HG03097 (cell line): ENCODE results near the gene IQGAP1.
"Not testable (repeated sequence)": the region's sequence is repeated elsewhere in the genome, so short reads cannot be mapped to it uniquely, and the experiment has no call there.

ENCODE experiments used
- ATAC-seq: cut with Tn5 transposase; IDR thresholded peaks from one replicate; pipeline ENCODE4 v1.9.1; 2021; ENCODE audit not compliant: unreplicated experiment, low FRiP score

Gene IQGAP1

DNA sequence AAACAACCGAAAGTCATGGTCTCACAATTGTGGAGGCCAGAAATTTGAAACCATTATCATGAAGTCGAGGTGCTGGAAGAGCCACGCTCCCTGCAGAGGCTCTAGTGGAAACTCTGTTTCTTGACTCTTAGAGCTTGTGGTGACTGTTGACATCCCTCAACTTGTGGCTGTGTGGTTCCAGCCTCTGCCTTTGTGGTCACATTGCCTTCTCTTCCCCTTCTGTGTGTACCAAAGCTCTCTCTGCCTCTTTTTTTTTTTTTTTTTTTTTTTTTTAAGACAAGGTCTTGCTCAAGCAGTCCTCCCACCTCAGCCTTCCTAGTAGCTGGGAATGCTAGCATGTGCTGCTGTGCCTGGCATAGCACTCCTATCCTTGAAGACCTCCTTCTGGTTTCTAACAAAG, 93.0 kb downstream of the IQGAP1 start:
- no peak for ATAC-seq

DNA sequence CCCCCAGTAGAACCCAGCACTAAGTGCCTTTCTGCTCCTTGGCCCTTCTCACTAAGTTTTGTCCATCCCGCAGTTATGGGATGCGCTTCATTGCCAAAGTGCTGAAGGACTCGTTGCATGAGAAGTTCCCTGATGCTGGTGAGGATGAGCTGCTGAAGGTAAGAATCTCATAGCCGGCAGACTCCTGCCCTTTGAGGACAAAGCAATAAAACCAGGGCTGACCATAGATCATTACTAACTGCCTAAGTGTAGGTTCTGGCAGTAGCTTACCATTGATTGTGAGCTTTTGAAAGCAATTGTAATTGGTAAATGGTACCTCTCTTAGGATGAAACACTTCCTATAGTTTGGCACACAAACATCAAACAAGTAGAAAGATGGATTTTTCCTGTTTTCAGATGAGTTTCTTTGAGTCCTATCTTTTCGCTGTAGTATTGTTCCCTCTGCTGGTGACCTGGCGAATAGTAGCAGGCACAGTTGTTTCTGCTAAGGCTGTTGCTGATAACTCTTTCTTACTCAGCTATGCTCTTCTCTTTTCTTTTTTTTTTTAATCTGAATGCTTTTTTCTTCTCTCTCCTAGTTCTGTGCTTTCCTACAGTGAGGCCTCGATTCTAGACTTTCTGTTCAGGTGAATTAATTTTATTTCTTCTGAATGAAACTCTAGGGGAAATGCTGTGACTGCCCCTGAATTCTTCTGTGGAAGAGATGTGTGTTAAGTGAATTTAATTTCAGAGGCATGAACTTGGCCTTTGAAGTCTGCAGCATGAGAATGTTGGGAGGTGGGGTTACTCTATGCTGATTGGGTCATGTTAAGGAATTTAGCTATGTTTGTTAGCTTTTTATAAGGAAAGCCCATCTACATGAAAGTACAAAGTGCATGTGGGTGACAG, 94.3 kb downstream of the IQGAP1 start:
- ATAC-seq = no peak

DNA sequence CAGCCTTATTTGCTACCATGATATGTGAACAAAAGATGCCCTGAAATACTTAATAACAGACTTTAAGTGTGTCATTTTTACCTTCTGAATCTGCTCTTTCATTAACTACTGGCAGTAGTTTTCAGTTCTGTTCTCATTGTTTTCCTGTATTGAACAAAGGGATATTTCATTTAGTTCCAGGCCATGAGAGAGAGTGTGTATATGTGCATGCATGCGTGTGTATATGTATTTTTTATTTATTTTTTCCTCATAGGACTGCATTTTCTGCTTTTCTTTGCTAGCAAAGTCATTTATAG, 94.9 kb downstream of the IQGAP1 start:
- ATAC-seq = no peak

DNA sequence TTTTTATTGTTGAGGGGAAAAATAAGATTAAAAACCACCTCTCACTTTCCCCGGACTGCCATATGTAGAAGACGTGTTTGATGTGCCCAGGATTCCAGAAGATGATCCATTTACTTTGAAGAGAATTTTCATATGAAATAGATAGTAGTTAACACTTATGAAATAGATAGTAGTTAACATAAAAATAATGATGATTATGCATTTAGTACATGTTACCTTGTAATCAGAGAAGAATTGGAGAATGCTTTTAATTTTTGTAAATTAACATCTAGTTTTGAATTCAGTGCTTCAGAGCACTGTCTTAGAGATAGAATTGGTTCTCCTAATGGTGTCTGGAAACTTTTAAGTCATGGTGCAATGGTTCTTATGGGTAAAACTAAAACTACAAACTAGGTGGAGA, 95.6 kb downstream of the IQGAP1 start:
- ATAC-seq = no peak

DNA sequence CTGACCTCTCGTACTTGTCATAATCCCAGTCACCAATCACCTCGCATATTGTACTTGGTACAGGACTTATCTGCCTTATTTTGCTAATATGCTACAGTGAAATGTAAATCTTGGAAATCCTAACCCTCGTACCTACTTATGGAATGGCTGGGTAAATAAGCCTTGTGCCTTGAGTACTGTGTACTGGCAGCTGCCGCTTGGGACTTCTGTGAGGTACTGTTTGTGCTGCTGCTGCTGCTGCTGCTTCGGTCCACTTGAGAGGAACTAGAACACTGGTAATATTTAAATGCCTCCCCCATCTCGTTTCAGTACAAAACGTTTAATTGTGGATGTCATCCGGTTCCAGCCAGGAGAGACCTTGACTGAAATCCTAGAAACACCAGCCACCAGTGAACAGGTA, 99.1 kb downstream of the IQGAP1 start:
- ATAC-seq = no peak

DNA sequence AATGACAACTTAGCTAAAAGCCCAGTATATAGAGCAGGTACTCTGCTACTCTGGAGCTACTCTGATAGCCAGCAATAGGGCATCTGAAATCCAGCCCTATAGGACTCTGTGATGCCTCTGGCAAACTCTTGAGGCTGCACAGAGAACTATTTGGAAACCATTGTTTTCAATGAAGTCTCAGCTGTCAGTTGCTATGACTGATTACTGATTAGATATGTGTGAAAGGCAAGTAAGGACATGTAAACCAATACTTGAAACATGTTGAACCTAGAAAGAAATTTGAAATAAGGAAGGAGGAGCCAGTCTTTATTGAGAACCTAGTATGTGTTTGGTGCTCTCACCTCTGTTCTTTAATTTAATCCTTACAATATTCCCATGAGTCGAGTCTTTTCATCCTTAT, 101.5 kb downstream of the IQGAP1 start:
- no peak for ATAC-seq

DNA sequence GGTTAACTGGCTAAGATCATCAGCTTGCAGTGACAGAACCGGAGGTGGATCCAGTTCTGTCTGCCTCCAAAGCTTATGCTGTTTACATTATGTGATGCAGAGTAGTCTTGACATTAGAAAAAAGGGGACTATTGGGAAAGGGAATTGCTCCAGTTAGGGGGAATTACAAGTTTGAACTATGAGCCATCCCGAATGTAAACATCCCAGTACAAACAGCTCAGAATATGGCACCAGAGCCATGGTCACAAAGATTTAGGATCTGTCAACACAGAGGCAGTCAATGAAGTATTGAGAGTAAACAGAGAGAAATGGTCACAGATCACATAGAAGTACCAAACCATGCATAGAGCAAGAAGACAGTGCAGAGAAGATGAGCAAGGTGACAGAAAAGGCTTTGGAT, 101.9 kb downstream of the IQGAP1 start:
- no peak for ATAC-seq

DNA sequence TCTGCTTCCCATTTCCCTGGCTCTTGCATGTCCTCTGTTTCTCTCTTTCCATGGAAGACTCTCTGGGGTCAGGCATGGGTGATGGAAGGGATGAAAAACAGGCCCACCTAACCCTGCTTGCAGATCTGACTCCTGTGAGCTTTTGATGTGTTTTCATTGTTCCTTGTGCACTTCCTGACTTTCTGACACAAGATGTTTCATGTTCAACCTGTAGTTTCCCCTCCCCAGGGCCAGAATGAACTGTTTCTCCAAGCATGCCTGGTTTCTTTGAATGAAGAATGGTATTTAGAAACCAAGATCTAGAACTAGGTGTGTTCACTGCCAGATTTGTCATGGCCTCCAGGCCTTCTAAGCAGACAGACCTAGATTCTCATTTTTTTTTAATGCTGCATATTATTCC, 105.6 kb downstream of the IQGAP1 start:
- no peak for ATAC-seq

DNA sequence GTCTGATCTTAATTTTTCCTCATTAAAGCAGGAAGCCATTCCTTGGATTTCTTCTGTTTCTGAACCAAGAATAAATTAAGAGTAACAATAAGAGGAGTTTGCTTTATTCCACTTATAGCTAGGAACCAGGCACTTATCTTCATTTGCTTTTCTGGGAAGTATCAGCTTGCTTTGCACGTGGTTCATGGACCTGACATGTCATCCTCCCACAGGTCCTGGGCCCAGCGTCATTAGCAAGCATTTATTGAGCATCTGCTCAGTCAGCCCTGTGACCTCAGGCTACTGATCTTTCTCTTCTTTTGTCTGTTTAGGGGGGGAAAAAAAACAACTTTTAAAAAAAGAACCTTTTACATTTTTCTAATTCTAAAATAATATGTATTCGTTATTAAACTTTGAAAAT, 107.0 kb downstream of the IQGAP1 start:
- ATAC-seq = no peak

DNA sequence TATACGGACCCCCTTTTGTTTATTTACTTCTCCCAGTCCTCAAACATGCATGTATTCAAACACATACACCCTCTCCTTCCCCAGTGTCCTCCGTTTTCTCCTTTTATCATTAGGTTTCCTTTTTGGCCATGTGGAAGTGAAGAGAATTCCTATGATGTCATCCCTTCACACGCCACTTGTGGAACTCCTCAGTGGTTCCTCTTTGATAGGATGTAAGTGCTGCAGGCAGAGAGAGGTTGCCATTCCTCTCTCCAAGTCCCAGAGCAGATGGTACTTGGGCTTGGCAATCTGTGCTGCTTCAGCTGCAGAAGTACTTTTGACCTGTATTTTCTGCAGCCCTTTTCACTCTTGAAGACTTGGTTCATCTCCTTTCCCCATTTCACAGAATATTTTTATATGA, 108.7 kb downstream of the IQGAP1 start:
- ATAC-seq = no peak

DNA sequence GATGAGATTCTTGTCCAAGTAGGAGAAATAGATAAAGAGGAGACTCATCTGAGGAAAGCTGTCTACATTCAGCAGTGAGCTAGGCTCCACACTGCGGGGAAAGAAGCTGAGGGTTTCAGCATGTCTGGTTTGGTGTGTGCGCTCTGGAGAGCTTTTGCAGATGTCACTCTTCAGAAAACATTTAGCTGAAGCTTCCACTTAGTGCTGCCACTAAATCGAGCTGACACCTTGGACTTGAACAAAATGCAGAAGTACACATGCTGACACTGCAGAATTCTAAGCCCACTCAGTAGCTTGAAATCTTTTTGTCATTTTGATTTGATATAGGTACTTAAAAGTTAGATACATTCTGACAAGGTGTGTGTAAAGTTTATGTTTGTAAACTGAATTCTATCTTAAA, 109.3 kb downstream of the IQGAP1 start:
- no peak for ATAC-seq

DNA sequence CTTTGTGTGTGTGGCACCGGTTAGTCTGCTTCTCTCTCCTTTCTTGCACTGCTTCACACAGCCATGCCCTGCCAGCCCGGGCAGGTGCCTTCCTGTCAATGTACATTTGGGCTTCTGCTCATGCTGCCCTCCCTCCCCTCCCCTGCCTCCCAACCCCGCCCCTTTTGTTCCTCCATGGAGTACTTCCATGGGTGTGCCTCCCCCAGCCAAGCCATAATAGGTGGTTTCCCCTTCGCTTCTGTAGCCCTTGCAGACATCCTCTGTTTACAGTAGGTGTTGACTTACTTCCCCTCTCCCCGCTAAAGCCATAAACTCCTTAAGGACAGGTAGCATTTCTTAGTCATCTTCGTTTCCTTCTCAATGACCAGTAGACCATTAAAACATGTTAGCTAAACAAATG, 109.9 kb downstream of the IQGAP1 start:
- no peak for ATAC-seq

DNA sequence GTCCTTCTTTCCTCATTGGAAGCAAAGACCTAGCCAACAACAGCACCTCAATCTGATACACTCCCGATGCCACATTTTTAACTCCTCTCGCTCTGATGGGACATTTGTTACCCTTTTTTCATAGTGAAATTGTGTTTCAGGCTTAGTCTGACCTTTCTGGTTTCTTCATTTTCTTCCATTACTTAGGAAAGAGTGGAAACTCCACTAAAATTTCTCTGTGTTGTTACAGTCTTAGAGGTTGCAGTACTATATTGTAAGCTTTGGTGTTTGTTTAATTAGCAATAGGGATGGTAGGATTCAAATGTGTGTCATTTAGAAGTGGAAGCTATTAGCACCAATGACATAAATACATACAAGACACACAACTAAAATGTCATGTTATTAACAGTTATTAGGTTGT, 112.1 kb downstream of the IQGAP1 start:
- no peak for ATAC-seq

DNA sequence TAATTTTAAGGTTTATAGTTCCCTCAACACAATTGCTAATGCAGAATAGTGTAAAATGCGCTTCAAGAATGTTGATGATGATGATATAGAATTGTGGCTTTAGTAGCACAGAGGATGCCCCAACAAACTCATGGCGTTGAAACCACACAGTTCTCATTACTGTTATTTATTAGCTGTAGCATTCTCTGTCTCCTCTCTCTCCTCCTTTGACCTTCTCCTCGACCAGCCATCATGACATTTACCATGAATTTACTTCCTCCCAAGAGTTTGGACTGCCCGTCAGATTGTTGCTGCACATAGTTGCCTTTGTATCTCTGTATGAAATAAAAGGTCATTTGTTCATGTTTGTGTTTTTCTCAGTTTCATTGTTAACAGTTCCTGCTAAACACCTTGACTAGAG, 113.9 kb downstream of the IQGAP1 start:
- ATAC-seq = no peak

DNA sequence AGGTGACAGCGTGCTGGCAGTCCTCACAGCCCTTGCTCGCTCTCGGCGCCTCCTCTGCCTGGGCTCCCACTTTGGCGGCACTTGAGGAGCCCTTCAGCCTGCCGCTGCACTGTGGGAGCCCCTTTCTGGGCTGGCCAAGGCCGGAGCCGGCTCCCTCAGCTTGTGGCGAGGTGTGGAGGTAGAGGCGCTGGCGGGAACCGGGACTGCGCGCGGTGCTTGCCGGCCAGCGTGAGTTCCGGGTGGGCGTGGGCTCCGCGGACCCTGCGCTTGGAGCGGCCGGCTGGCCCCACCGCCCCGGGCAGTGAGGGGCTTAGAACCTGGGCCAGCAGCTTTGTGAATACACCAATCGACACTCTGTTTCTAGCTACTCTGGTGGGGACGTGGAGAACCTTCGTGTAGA, 122.7 kb downstream of the IQGAP1 start:
- not testable (repeated sequence) for ATAC-seq

DNA sequence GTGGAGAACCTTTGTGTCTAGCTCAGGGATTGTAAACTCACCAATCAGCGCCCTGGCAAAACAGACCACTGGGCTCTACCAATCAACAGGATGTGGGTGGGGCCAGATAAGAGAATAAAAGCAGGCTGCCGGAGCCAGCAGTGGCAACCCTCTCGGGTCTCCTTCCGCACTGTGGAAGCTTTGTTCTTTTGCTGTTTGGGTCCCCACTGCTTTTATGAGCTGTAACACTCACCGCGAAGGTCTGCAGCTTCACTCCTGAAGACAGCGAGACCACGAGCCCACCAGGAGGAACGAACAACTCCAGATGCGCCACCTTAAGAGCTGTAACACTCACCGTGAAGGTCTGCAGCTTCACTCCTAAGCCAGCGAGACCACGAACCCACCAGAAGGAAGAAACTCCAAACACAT, 123.2 kb downstream of the IQGAP1 start:
- ATAC-seq = not testable (repeated sequence)

DNA sequence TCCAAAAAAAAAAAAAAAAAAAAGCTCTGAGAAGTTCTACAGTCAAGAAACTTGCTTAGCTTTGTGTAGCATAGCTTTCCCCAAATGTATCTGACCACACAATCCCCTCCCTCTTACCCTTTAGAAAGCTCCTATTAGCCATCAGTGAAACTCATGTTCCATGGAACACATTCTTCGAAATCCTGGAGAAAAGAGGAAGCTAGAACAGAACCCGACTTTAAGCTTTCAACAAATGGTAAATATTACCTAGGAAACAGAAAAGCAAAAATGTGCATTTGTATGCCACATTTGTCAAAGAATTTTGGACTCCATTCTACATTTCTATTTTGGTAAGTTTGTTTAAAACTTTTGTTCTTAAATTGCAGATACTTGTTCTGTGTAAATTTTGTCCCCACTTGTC, 124.2 kb downstream of the IQGAP1 start:
- ATAC-seq = no peak

DNA sequence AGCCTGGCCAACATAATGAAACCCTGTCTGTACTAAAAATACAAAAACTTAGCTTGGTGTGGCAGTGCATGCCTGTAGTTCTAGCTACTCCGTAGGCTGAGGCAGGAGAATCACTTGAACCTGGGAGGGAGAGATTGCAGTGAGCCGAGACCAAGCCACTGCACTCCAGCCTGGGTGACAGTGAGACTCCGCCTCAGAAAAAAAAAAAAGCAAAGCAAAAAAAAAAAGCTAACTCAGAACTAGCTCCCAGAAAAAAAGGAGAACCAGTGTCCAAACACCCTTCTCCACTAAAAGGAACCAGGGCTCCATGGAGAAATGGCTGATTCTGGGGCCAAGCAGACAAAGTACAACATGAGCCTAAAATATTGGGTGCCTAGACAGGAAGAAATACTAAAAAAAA, 124.9 kb downstream of the IQGAP1 start:
- no peak for ATAC-seq

DNA sequence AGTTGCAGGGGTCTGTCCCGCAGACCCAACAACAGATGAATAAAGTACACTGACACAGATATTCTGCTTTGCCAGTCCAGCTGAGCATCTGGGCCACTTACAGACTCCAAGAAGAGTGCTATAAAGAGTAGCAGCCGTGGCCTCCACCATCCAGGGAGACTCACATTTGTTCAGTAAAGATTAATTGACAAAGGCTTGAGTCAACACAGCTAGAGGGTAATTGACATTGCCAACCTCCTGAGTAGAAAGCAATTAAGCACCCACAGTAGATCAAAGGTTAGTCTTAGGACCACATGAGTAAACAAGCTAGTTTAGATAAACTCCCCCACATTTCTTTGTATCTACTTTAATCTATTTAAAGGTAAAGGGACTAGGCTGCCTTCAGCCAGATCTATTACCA, 125.4 kb downstream of the IQGAP1 start:
- no peak for ATAC-seq

DNA sequence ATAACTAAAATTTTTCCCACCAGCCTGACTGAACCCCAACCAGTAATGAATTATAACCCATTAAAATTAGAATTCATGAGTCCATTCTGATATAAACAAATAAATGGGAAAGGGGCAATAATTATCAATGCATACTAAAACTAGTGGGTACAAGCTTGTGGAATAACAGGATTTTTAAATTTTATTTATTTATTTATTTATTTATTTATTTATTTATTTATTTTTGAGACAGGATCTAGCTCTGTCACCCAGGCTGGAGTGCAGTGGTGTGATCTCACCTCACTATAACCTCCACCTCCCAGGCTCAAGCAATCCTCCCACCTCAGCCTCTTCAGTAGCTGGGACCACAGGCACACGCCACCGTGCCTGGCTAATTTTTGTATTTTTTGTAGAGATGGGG, 125.9 kb downstream of the IQGAP1 start:
- ATAC-seq = not testable (repeated sequence)

DNA sequence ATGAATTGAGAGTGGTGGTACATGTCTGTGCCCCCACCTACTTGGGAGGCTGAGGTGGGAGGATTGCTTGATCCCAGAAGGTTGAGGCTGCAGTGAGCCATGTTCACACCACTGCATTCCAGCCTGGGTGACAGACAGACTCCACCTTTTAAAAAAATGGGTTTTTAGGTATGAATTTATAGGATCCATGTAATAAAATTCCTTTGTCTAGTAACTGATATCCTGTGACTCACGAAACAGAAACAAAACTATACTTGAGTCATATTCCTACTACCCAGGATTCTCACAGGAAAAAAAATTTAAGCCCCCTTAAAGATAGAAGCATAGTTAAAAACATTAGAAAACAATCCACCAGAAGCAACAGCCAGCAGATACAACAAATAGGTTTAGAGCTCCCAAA, 131.6 kb downstream of the IQGAP1 start:
- no peak for ATAC-seq

DNA sequence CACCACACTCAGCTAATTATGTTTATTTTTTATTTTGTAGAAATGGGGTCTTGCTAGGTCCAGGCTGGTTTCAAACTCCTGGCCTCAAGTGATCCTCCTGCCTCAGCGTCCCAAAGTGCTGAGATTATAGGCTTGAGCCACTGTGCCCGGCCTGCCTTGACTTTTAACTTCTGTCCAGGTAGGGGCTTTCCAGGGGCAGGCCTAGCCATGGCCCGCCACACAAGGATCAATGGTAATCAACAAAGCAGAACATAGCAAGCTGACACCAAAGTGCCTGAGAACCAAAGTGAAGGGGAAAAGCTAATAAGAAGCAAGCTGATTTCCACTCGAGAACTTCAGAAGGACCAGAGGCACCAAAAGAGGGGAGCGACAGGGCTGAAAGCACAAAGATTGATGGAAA, 132.3 kb downstream of the IQGAP1 start:
- no peak for ATAC-seq

DNA sequence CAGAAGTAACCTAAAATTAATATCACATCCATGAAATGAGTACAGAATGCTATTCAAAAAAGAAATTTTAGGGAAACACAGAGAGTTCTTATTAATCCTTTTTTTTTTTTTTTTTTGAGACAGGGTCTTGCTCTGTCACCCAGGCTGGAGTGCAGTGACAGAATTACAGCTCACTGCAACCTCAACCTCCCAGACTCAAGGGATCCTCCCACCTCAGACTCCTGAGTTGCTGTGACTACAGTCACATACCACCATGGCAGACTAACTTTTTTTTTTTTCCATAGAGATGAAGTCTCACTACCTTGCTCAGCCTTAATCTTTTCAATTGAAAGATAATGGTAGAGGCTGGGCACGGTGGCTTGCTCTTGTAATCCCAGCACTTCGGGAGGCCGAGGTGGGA, 135.3 kb downstream of the IQGAP1 start:
- ATAC-seq = no peak
